CD1c-positive myeloid dendritic cell (primary cell): ENCODE measurements around the gene MYOM1.
"Not testable (repeated sequence)": the region's sequence is repeated elsewhere in the genome, so short reads cannot be mapped to it uniquely, and the experiment has no call there.

Source experiments
- DNase-seq: peaks from one replicate; pipeline ENCODE4 v3.0.0-alpha.2; 2016; ENCODE audit errors: extremely low spot score

Gene MYOM1

GRCh38 chr18:3220868-3221267, 1.1 kb upstream of the MYOM1 start:
- not testable (repeated sequence) for DNase-seq

GRCh38 chr18:3219241-3219630, 532 bp downstream of the MYOM1 start:
- no peak for DNase-seq

GRCh38 chr18:3218819-3219218, 949 bp downstream of the MYOM1 start:
- DNase-seq, result no peak

- DNase-seq, result no peak
These were observed 1.7 kb downstream of the MYOM1 start for GRCh38 chr18:3217948-3218647.

- DNase-seq, result no peak
These were observed 2.8 kb downstream of the MYOM1 start for GRCh38 chr18:3216987-3217386.

- no peak for DNase-seq
These were observed 4.7 kb downstream of the MYOM1 start for GRCh38 chr18:3214855-3215637.

GRCh38 chr18:3213300-3214059, 6.3 kb downstream of the MYOM1 start:
- DNase-seq, result no peak

GRCh38 chr18:3212657-3213056, 7.1 kb downstream of the MYOM1 start:
- DNase-seq, result no peak

GRCh38 chr18:3211236-3211992, 8.4 kb downstream of the MYOM1 start:
- no peak for DNase-seq

GRCh38 chr18:3209859-3210569, 9.8 kb downstream of the MYOM1 start:
- DNase-seq, result no peak

- DNase-seq, result no peak
These were observed 12.2 kb downstream of the MYOM1 start for GRCh38 chr18:3207565-3207964.

- DNase-seq, result no peak
These were observed 14.5 kb downstream of the MYOM1 start for GRCh38 chr18:3205239-3205638.

GRCh38 chr18:3199942-3200645, 19.7 kb downstream of the MYOM1 start:
- no peak for DNase-seq

- DNase-seq, result not testable (repeated sequence)
These were observed 21.4 kb downstream of the MYOM1 start for GRCh38 chr18:3198260-3198860.

- no peak for DNase-seq
These were observed 24.7 kb downstream of the MYOM1 start for GRCh38 chr18:3194947-3195612.

- DNase-seq, result peak; percentile 46
These were observed 26.4 kb downstream of the MYOM1 start for GRCh38 chr18:3193331-3193730.

- no peak for DNase-seq
These were observed 27.0 kb downstream of the MYOM1 start for GRCh38 chr18:3192752-3193151.

GRCh38 chr18:3192286-3192685, 27.5 kb downstream of the MYOM1 start:
- no peak for DNase-seq

- no peak for DNase-seq
These were observed 29.2 kb downstream of the MYOM1 start for GRCh38 chr18:3190610-3191009.

GRCh38 chr18:3189884-3190283, 29.9 kb downstream of the MYOM1 start:
- DNase-seq, result no peak
